Stimulated activated CD4-positive, alpha-beta T cell treated with anti-CD3 and anti-CD28 coated beads, Interleukin-2, amount 100 ng/mL, for 4 hours (primary cell): ENCODE measurements around the gene SPATA31C2.
"Not testable (repeated sequence)": the region's sequence is repeated elsewhere in the genome, so short reads cannot be mapped to it uniquely, and the experiment has no call there.

ENCODE experiments used
- DNase-seq: peaks from one replicate; pipeline ENCODE4 v3.0.0-alpha.2; 2020; ENCODE audit warnings: low read depth

The SPATA31C2 gene

GRCh38 chr9:88123413-88123812, 14.9 kb downstream of the SPATA31C2 start:
- not testable (repeated sequence) for DNase-seq

GRCh38 chr9:88118121-88118520, 20.2 kb downstream of the SPATA31C2 start:
- not testable (repeated sequence) for DNase-seq

- DNase-seq: not testable (repeated sequence)
Measured at GRCh38 chr9:88114968-88115612, 23.2 kb downstream of the SPATA31C2 start.

GRCh38 chr9:88114283-88114967, 23.9 kb downstream of the SPATA31C2 start:
- not testable (repeated sequence) for DNase-seq

- not testable (repeated sequence) for DNase-seq
Measured at GRCh38 chr9:88113156-88114130, 24.8 kb downstream of the SPATA31C2 start.

- no peak for DNase-seq
Measured at GRCh38 chr9:88110026-88110425, 28.2 kb downstream of the SPATA31C2 start.

- DNase-seq: no peak
Measured at GRCh38 chr9:88108779-88109178, 29.5 kb downstream of the SPATA31C2 start.

- no peak for DNase-seq
Measured at GRCh38 chr9:88106492-88106891, 31.8 kb downstream of the SPATA31C2 start.

- DNase-seq: no peak
Measured at GRCh38 chr9:88092797-88093331, 45.4 kb downstream of the SPATA31C2 start.

- DNase-seq: no peak
Measured at GRCh38 chr9:88090151-88090581, 48.1 kb downstream of the SPATA31C2 start.

GRCh38 chr9:88087906-88088305, 50.4 kb downstream of the SPATA31C2 start:
- no peak for DNase-seq

- no peak for DNase-seq
Measured at GRCh38 chr9:88085476-88085875, 52.8 kb downstream of the SPATA31C2 start.

- no peak for DNase-seq
Measured at GRCh38 chr9:88084357-88085183, 53.7 kb downstream of the SPATA31C2 start.
